Astrocyte of the spinal cord (primary cell): ENCODE data around the gene SAMD11.

Source experiments
- DNase-seq: peaks from one replicate; pipeline ENCODE4 v3.0.0; 2011; ENCODE audit warnings: low read depth, low spot score
- H3K4me3 ChIP-seq: 2 replicates; pipeline ENCODE4 v1.5.1; 2011; ENCODE audit warnings: low read depth, mild to moderate bottlenecking, low read length, moderate library complexity
- in situ Hi-C: cut with HindIII; loops from 2 replicates; pipeline ENCODE4 v1.10.0; 2017; ENCODE audit warnings: low sequenced_read_pairs
- TF ChIP-seq, protein P1 (sequence below): IDR thresholded peaks from 2 replicates; pipeline ENCODE4 v1.5.1; 2012; ENCODE audit warnings: low read depth, mild to moderate bottlenecking, low read length, inconsistent platforms

Gene SAMD11

DNA sequence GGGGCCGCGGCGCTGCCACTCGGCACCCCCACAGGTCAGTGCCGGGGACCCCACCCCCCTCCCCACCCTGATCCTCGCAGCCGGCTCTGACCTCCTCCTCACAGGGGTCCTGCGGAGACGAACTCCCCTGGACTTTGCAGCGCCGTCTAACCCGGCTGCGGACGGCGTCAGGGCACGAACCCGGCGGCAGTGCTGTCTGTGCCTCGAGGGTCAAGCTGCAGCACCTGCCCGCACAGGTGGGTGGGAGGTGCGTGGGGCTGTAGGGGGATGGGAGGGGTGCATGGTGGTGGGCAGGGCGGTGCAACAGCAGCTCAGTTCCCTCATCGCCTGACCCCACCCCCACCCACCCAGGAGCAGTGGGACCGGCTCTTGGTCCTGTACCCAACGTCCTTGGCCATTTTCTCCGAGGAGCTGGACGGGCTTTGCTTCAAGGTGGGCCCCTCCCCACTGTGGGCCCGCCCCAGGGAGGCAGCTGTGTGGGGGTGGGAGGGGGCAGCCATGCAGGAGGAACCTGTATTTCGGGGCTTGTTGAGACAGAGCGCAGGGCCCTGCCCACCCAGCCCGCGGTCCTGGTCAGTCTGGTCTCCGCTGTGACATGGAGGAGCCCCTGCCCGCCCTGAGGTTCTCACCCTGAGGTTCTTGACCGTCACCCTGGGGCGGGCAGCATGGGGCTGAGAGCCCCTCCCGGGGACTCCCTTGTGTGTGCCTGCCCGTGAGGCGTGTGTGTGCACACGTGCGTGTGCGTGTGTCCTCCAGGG is 47.4 kb downstream of the SAMD11 start:
- no peak overlapping the region for H3K4me3 ChIP-seq
- no peak for DNase-seq
- in situ Hi-C loops: no loop called here
- TF ChIP-seq, protein P1, sequence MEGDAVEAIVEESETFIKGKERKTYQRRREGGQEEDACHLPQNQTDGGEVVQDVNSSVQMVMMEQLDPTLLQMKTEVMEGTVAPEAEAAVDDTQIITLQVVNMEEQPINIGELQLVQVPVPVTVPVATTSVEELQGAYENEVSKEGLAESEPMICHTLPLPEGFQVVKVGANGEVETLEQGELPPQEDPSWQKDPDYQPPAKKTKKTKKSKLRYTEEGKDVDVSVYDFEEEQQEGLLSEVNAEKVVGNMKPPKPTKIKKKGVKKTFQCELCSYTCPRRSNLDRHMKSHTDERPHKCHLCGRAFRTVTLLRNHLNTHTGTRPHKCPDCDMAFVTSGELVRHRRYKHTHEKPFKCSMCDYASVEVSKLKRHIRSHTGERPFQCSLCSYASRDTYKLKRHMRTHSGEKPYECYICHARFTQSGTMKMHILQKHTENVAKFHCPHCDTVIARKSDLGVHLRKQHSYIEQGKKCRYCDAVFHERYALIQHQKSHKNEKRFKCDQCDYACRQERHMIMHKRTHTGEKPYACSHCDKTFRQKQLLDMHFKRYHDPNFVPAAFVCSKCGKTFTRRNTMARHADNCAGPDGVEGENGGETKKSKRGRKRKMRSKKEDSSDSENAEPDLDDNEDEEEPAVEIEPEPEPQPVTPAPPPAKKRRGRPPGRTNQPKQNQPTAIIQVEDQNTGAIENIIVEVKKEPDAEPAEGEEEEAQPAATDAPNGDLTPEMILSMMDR: no peak

DNA sequence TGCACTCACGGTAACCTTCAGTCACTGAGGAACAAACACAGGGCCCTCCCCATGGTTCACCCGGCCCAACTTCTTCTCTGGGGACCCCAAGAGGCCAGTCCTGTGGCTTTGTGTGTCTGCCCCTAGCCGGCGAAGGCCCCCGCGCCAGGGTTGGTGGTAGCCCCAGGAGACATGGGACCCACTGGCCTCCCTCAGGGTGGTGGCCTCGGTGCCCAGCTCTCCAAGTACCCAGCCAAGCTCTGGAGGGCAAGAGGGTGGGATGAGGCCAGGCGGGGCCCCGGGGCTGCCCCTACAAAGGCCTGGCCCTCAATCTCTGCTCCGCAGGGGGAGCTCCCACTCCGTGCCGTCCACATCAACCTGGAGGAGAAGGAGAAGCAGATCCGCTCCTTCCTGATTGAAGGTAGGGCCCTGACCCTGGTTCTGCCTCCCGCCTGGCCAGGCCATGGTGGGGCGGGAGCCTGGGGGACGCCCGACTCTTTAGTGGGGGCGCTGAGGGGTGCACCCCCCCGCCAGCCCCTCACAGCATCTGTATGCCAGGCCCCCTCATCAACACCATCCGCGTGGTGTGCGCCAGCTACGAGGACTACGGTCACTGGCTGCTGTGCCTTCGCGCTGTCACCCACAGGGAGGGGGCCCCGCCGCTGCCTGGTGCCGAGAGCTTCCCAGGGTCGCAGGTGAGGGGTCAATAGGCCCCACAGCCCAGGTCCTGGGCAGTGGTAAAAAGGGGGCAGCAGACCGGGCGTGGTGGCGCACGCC is 48.2 kb downstream of the SAMD11 start:
- TF ChIP-seq, protein P1: no peak
- no peak for DNase-seq
- in situ Hi-C loops: no loop called here
- H3K4me3 ChIP-seq: no peak overlapping the region

DNA sequence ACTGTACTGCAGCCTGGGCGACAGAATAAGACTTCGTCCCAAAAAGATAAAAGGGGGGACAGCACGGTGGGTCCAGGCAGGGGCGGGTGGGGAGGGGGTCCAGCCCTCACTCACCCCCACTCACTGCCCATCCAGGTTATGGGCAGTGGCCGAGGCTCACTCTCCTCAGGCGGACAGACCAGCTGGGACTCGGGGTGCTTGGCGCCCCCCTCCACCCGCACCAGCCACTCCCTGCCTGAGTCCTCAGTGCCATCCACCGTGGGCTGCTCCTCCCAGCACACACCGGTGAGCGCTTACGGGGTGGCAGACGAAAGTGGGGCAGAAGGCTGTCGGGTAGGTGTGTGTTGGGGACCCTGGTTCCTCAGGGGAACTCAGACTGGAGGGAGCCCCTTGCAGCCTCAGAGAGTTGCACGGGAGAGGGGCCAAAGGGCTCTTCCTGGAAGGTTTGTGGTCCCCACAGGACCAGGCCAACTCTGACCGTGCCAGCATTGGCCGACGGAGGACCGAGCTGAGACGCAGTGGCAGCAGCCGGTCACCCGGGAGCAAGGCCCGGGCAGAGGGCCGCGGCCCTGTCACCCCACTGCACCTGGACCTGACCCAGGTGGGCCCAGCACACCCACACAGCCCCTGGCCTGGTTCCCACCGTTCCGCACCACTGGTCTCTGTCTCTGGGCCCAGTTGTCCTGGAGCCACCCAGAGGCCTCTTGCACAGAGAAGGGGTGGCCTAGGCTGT is 49.2 kb downstream of the SAMD11 start:
- in situ Hi-C loops: no loop called here
- TF ChIP-seq, protein P1: no peak
- DNase-seq: no peak
- no peak overlapping the region for H3K4me3 ChIP-seq

DNA sequence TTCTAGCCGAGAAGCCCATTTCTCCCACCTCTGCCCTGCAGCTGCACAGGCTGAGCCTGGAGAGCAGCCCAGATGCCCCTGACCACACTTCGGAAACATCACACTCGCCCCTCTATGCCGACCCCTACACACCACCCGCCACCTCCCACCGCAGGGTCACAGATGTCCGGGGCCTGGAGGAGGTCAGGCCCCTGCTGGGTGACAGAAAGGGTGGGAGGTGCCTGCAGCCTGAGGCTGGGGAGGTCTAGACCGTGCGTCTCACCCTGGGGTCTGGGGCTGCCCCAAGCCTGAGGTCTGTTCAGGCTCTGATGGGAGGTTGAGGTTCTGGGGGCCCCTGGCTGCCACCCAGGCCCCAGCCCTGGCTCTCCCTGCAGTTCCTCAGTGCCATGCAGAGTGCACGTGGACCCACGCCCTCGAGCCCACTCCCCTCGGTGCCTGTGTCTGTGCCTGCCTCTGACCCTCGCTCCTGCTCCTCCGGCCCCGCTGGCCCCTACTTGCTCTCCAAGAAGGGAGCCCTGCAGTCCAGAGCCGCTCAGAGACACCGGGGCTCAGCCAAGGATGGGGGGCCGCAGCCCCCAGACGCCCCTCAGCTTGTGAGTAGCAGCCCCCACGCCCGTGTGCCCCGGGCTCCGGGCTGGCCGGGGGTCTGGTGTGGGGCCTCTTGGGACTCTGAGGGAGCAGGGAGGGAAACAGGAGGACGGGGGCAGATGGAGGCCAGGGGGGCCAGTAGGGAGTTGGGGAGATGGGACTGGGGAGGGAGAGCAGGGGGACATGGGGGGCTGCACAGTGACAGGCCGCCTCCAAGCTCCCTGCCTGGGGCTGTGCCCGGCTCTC is 50.0 kb downstream of the SAMD11 start:
- no peak for DNase-seq
- TF ChIP-seq, protein P1: no peak
- H3K4me3 ChIP-seq: no peak overlapping the region
- in situ Hi-C loops: no loop called here

DNA sequence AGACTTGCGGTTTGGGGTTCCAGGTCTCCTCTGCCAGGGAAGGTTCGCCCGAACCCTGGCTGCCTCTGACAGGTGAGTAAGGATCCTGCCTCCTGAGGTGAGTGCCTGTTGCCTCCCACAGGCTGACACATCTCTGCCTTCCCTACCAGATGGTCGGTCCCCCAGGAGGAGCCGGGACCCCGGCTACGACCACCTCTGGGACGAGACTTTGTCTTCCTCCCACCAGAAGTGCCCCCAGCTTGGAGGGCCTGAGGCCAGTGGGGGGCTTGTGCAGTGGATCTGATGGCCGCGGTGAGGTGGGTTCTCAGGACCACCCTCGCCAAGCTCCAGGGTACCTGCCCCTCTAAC is 50.5 kb downstream of the SAMD11 start:
- in situ Hi-C loops: no loop called here
- no peak for DNase-seq
- TF ChIP-seq, protein P1: no peak
- no peak overlapping the region for H3K4me3 ChIP-seq
